HepG2 (cell line): ENCODE measurements around the gene HOXD9. TPM values are rescaled to one million over a fixed set of nuclear protein-coding genes. Genes with fewer than 3 reads are reported as not detected.

Source experiments
- ATAC-seq: fragments of 200-7000 bp; cut with Tn5 transposase; 3 replicates; pipeline ENCODE4 v1.9.1; 2020; ENCODE audit warnings: mild to moderate bottlenecking, moderate library complexity
- BruUV-seq: library from RNA; stranded (reverse); fragments of 400-500 nt; replicated peaks from 2 replicates; lab custom pipeline; 2021; lab: Mats Ljungman, UMichigan
- CTCF ChIA-PET: fragments of 300-600 bp; formaldehyde crosslinking; extraction: SDS; loops from one replicate; lab custom pipeline; 2021; ENCODE audit warnings: low total read pairs, inconsistent platforms, low intra/inter-chr PET ratio; lab: Yijun Ruan, JAX
- POLR2A ChIA-PET: fragments of 350-600 bp; sonication (Branson Sonifier 250); formaldehyde crosslinking; loops from one replicate; lab custom pipeline; 2020; ENCODE audit warnings: antibody characterized with exemption, inconsistent platforms; lab: Yijun Ruan, JAX
- DNase-seq: peaks from one replicate; pipeline ENCODE4 v3.0.0-alpha.2; 2015; ENCODE audit warnings: low spot score
- FAIRE-seq: peaks from 3 replicates; lab custom pipeline; 2011; peaks lifted over from hg19 to GRCh38; lab: Jason Lieb, UNC
- H2AFZ ChIP-seq: one replicate; pipeline ENCODE4 v1.6.1; 2011; ENCODE audit warnings: low read length, inconsistent platforms
- H3K27ac ChIP-seq: fragments of 300-600 bp; 3 replicates; pipeline ENCODE4 v1.8.0; 2011; ENCODE audit warnings: mixed run types, mild to moderate bottlenecking, mixed read lengths, low read length, inconsistent platforms; ENCODE audit not compliant: insufficient read depth; ENCODE audit errors: extremely low read length
- H3K27me3 ChIP-seq, 2 experiments: fragments of 200-600 bp in 1 of 2; 2 replicates in 1 of 2; 3 replicates in 1 of 2; pipeline versions ENCODE4 v1.6.0 to v1.8.0; 2011; ENCODE audit warnings: low read length in 2 of 2, mild to moderate bottlenecking in 2 of 2, moderate library complexity in 2 of 2, inconsistent platforms in 1 of 2; ENCODE audit not compliant: insufficient read depth in 2 of 2, control insufficient read depth in 1 of 2
- H3K36me3 ChIP-seq, 2 experiments: fragments of 200-600 bp in 1 of 2; replicated peaks in 1 of 2; 2 replicates in 1 of 2; 3 replicates in 1 of 2; pipeline versions ENCODE4 v1.5.1 to v1.8.0; 2011; ENCODE audit warnings: low read length in 2 of 2, inconsistent platforms in 1 of 2; ENCODE audit not compliant: insufficient read depth in 2 of 2, control insufficient read depth in 1 of 2
- H3K4me1 ChIP-seq: 2 replicates; pipeline ENCODE4 v1.5.1; 2012; ENCODE audit warnings: low read length, inconsistent platforms; ENCODE audit not compliant: insufficient read depth
- H3K4me2 ChIP-seq: 2 replicates; pipeline ENCODE4 v1.6.0; 2011; ENCODE audit warnings: low read depth, low read length, inconsistent platforms
- H3K4me3 ChIP-seq, 3 experiments: fragments of 200-600 bp in 1 of 3; sonication (generic), shearing (Covaris generic) in 1 of 3; replicated peaks in 1 of 3; 2 replicates each; pipeline ENCODE4 v1.5.1; 2011 to 2016; ENCODE audit warnings: low read length in 3 of 3, inconsistent platforms in 2 of 3, low read depth in 2 of 3, mild to moderate bottlenecking in 2 of 3, control low read depth in 1 of 3, mixed read lengths in 1 of 3; ENCODE audit not compliant: insufficient read depth in 1 of 3
- H3K79me2 ChIP-seq: one replicate; pipeline ENCODE4 v1.6.1; 2011; ENCODE audit warnings: low read length, inconsistent platforms; ENCODE audit not compliant: insufficient read depth
- H3K9ac ChIP-seq: 2 replicates; pipeline ENCODE4 v1.6.0; 2011; ENCODE audit warnings: mild to moderate bottlenecking, low read depth, low read length, inconsistent platforms; ENCODE audit not compliant: insufficient read depth
- H3K9me3 ChIP-seq: 2 replicates; pipeline ENCODE4 v1.5.1; 2012; ENCODE audit warnings: mild to moderate bottlenecking, low read length
- H4K20me1 ChIP-seq: 2 replicates; pipeline ENCODE4 v1.6.0; 2011; ENCODE audit warnings: inconsistent platforms, mild to moderate bottlenecking, low read length, moderate library complexity; ENCODE audit not compliant: insufficient read depth
- ARID3A ChIP-seq: IDR thresholded peaks from 2 replicates; pipeline ENCODE4 v1.6.1; 2012; ENCODE audit warnings: low read depth, low read length, improper control_type of control experiment
- CTCF ChIP-seq: sonication (generic); formaldehyde crosslinking; IDR thresholded peaks from 2 replicates; pipeline ENCODE4 v1.5.0; 2020; ENCODE audit warnings: mild to moderate bottlenecking, missing genetic modification reagents, moderate library complexity
- FUBP1 ChIP-seq: sonication (generic); formaldehyde crosslinking; IDR thresholded peaks from 2 replicates; pipeline ENCODE4 v1.5.1; 2020; ENCODE audit warnings: missing genetic modification reagents, mild to moderate bottlenecking, borderline replicate concordance
- NFRKB ChIP-seq: fragments of 450-650 bp; IDR thresholded peaks from 2 replicates; pipeline ENCODE4 v1.6.1; 2017
- PPARG ChIP-seq: conservative IDR thresholded peaks from 2 replicates; pipeline ENCODE4 v1.6.1; 2016; ENCODE audit warnings: missing biosample characterization, missing genetic modification reagents
- RAD21 ChIP-seq: fragments of 450-650 bp; formaldehyde crosslinking; IDR thresholded peaks from 2 replicates; pipeline ENCODE4 v1.5.0; 2020; ENCODE audit warnings: mild to moderate bottlenecking
- SIX4 ChIP-seq: sonication (generic); formaldehyde crosslinking; IDR thresholded peaks from 2 replicates; pipeline ENCODE4 v1.4.0; 2020; ENCODE audit warnings: missing genetic modification reagents
- SMC3 ChIP-seq: IDR thresholded peaks from 2 replicates; pipeline ENCODE4 v1.6.1; 2011; ENCODE audit warnings: low read length, improper control_type of control experiment
- STAG1 ChIP-seq: sonication (generic); formaldehyde crosslinking; IDR thresholded peaks from 2 replicates; pipeline ENCODE4 v1.4.0; 2020; ENCODE audit warnings: missing genetic modification reagents
- SUZ12 ChIP-seq: fragments of 150-350 bp; IDR thresholded peaks from 2 replicates; pipeline ENCODE4 v1.6.1; 2014; ENCODE audit warnings: low read depth, low read length
- TAF15 ChIP-seq: fragments of 200-400 bp; formaldehyde crosslinking; IDR thresholded peaks from one replicate; pipeline ENCODE4 v1.6.1; 2018; ENCODE audit warnings: mild to moderate bottlenecking, low read depth, low read length; ENCODE audit not compliant: poor library complexity, severe bottlenecking
- YEATS4 ChIP-seq: sonication (generic); formaldehyde crosslinking; IDR thresholded peaks from 2 replicates; pipeline ENCODE4 v1.4.0; 2020; ENCODE audit warnings: missing genetic modification reagents, borderline replicate concordance
- ZFP36 ChIP-seq: fragments of 150-350 bp; IDR thresholded peaks from 2 replicates; pipeline ENCODE4 v1.6.1; 2018; ENCODE audit warnings: borderline replicate concordance, low read length, low read depth; ENCODE audit not compliant: partially characterized antibody
- ZGPAT ChIP-seq: IDR thresholded peaks from 2 replicates; pipeline ENCODE4 v1.6.1; 2016; ENCODE audit warnings: mild to moderate bottlenecking
- ZNF563 ChIP-seq: sonication (generic); formaldehyde crosslinking; IDR thresholded peaks from 2 replicates; pipeline ENCODE4 v1.8.0; 2022; ENCODE audit warnings: mild to moderate bottlenecking, moderate library complexity, missing genetic modification reagents
- ZNF777 ChIP-seq: sonication (generic); formaldehyde crosslinking; IDR thresholded peaks from 2 replicates; pipeline ENCODE4 v1.4.0; 2020; ENCODE audit warnings: missing genetic modification reagents
- ZNF883 ChIP-seq: sonication (generic); formaldehyde crosslinking; IDR thresholded peaks from 2 replicates; pipeline ENCODE4 v1.5.1; 2020; ENCODE audit warnings: mild to moderate bottlenecking, missing genetic modification reagents; ENCODE audit errors: not compliant biosample characterization
- WGBS: methylation state at CpG from one replicate; pipeline ENCODE4 v1.1.6; 2017; ENCODE audit warnings: low lambda C conversion rate; 5-methylcytosine and 5-hydroxymethylcytosine counted together
- in situ Hi-C: cut with HindIII; loops from 2 replicates; pipeline ENCODE4 v1.10.0; 2017; ENCODE audit warnings: low pct_unique_long_range_greater_than_20kb; ENCODE audit not compliant: extremely low pct_ligation_motif_present
- intact Hi-C: fragments of 100-400 bp; cut with micrococcal nuclease; formaldehyde crosslinking; loops from one replicate; pipeline ENCODE4 v1.10.0; 2022; ENCODE audit not compliant: unreplicated experiment
- polyA plus RNA-seq, 8 experiments: library from polyadenylated mRNA; depleted of rRNA in 3 of 8; stranded (reverse) in 7 of 8; unstranded in 1 of 8; fragments of >200 nt; fragmentation: Illumina TruSeq in 4 of 8; extraction: Trizol in 4 of 8; gene quantifications; 2 replicates each; pipeline versions ENCODE4 v1.2.1 to v1.2.3, GENCODE V29; 2011 to 2016; ENCODE audit warnings: low read depth in 4 of 8, missing spikeins in 1 of 8, mixed read lengths in 1 of 8; ENCODE audit not compliant: insufficient read depth in 1 of 8
- total RNA-seq, 5 experiments: library from RNA; depleted of rRNA; stranded (reverse); fragments of >200 nt; fragmentation: Illumina TruSeq; extraction: Trizol; gene quantifications; 2 replicates each; pipeline ENCODE4 v1.2.3, GENCODE V29; 2016; ENCODE audit warnings: low read depth in 1 of 5

The HOXD9 gene
- total and polyA plus RNA-seq, 2 of the 13 experiments (the other 11 are each of a cell fraction or from before 2014, with no cell fraction given) = not detected

GRCh38 chr2:176125772-176126054 lies 3.2 kb downstream of the HOXD9 start (continued):
- TF ChIP-seq ZNF883 (CRISPR knock-in tag) = no peak
- TF ChIP-seq YEATS4 = no peak
- TF ChIP-seq ZNF563 = no peak
- no peak for TF ChIP-seq NFRKB
- no peak for TF ChIP-seq TAF15
- TF ChIP-seq SIX4 (CRISPR knock-in tag) = no peak
- TF ChIP-seq ZNF777 = no peak
- TF ChIP-seq FUBP1 = no peak

- H3K79me2 ChIP-seq = no peaks in the 10 kb centered on the region
- WGBS = 2% methylated on average over 13 of the region's 13 CpGs
- no peaks in the 10 kb centered on the region for H3K9me3 ChIP-seq
- no peak overlapping the region for H3K9ac ChIP-seq
- POLR2A ChIA-PET = no interaction called here
- no peaks in the 10 kb centered on the region for H3K36me3 ChIP-seq
- FAIRE-seq (peak; percentile 83), ATAC-seq (no peak), DNase-seq (peak; percentile 13)
- H3K4me2 ChIP-seq = no peak overlapping the region
- CTCF ChIA-PET = interaction anchor here (0.7 to 3.0 kb wide), 10 partner anchors 14 to 1021 kb away, joined by 3 to 44 read pairs (median 8); no protein-coding TSS in a partner anchor
- peaks cover 15 to 81% of the 10 kb centered on the region in 2 experiments for H3K27me3 ChIP-seq
- no TSS peak for BruUV-seq
- in situ Hi-C loops (loop anchor here (5.0 kb wide), 4 partner anchors 425 to 1020 kb away; no protein-coding TSS in a partner anchor), intact Hi-C loops (loop anchor here (1.0 to 2.0 kb wide), 4 partner anchors 427 to 1022 kb away; no protein-coding TSS in a partner anchor)
- no peak overlapping the region for H2AFZ ChIP-seq
- no peak overlapping the region for H3K4me3 ChIP-seq
- no peaks in the 10 kb centered on the region; the same call in 1 of the 2 replicates for H4K20me1 ChIP-seq
- no peak overlapping the region for H3K27ac ChIP-seq
- no peaks in the 10 kb centered on the region for H3K4me1 ChIP-seq
- peak; percentile 97 for TF ChIP-seq STAG1 (CRISPR knock-in tag)
- peak; percentile 86 for TF ChIP-seq SMC3
- TF ChIP-seq SUZ12 = no peak
- 0 out of 2 replicates have a peak, but pooled peaks have one; percentile 24 for TF ChIP-seq ZGPAT (CRISPR knock-in tag)
- peak; percentile 76; the same call in 1 of the 2 replicates for TF ChIP-seq RAD21 (CRISPR knock-in tag)
- peak; percentile 81 for TF ChIP-seq ARID3A
- TF ChIP-seq PPARG (CRISPR knock-in tag) = 0 out of 2 replicates have a peak, but pooled peaks have one; percentile 21
- peak; percentile 56 for TF ChIP-seq ZFP36
- peak; percentile 79 for TF ChIP-seq CTCF (CRISPR knock-in tag)
Measured at GRCh38 chr2:176126929-176127773, 4.6 kb downstream of the HOXD9 start.
